SU-DHL-6 (cell line): ENCODE measurements around the gene BANK1.

Experiments used
- H2AFZ ChIP-seq: fragments of 200-600 bp; sonication (generic); 2 replicates; pipeline ENCODE4 v1.6.1; 2014; ENCODE audit warnings: low read depth, mild to moderate bottlenecking, moderate library complexity, mixed read lengths, antibody characterized with exemption, low read length; ENCODE audit not compliant: severe bottlenecking
- H3F3A ChIP-seq: fragments of 200-600 bp; shearing (Covaris generic); 2 replicates; pipeline ENCODE4 v1.6.0; 2016; ENCODE audit warnings: antibody characterized with exemption, mild to moderate bottlenecking; ENCODE audit not compliant: insufficient read depth
- H3K27ac ChIP-seq: fragments of 200-600 bp; sonication (generic); 2 replicates; pipeline ENCODE4 v1.5.1; 2016; ENCODE audit warnings: low read depth, mild to moderate bottlenecking, low read length, moderate library complexity, mixed read lengths
- H3K27me3 ChIP-seq: fragments of 200-600 bp; sonication (generic), shearing (Covaris generic); 2 replicates; pipeline ENCODE4 v1.6.0; 2014; ENCODE audit warnings: mild to moderate bottlenecking, low read length
- H3K36me3 ChIP-seq: fragments of 200-600 bp; sonication (generic); 2 replicates; pipeline ENCODE4 v1.6.1; 2014; ENCODE audit warnings: mild to moderate bottlenecking, low read length, mixed read lengths
- H3K4me2 ChIP-seq: fragments of 300-600, 200-600 bp; shearing (Covaris generic), sonication (generic); 2 replicates; pipeline ENCODE4 v1.6.0; 2014; ENCODE audit warnings: low read length, low read depth, mild to moderate bottlenecking; ENCODE audit not compliant: poor library complexity, severe bottlenecking
- H3K4me3 ChIP-seq: fragments of 200-600 bp; sonication (generic); 2 replicates; pipeline ENCODE4 v1.5.1; 2014; ENCODE audit warnings: antibody characterized with exemption, low read length, mild to moderate bottlenecking, mixed read lengths; ENCODE audit not compliant: insufficient read depth, poor library complexity, severe bottlenecking
- H3K79me2 ChIP-seq: fragments of 200-600 bp; sonication (generic); 2 replicates; pipeline ENCODE4 v1.6.1; 2014; ENCODE audit warnings: mild to moderate bottlenecking, low read length, moderate library complexity; ENCODE audit not compliant: insufficient read depth
- H3K9ac ChIP-seq: fragments of 200-600 bp; sonication (generic); 2 replicates; pipeline ENCODE4 v1.7.0; 2014; ENCODE audit warnings: mild to moderate bottlenecking, low read length
- H3K9me2 ChIP-seq: fragments of 200-600 bp; sonication (generic); replicated peaks from 2 replicates; pipeline ENCODE4 v1.6.1; 2014; ENCODE audit warnings: low read length; ENCODE audit not compliant: insufficient read depth
- H3K9me3 ChIP-seq: fragments of 200-600 bp; sonication (generic); 2 replicates; pipeline ENCODE4 v1.6.1; 2014; ENCODE audit warnings: low read length, mixed read lengths; ENCODE audit not compliant: insufficient read depth
- H4K20me1 ChIP-seq: fragments of 200-600 bp; sonication (generic); 2 replicates; pipeline ENCODE4 v1.6.1; 2014; ENCODE audit warnings: low read depth, mild to moderate bottlenecking, antibody characterized with exemption, low read length, moderate library complexity, mixed read lengths
- CTCF ChIP-seq: fragments of 200-600 bp; sonication (generic); IDR thresholded peaks from one replicate; pipeline ENCODE4 v1.5.1; 2017; ENCODE audit warnings: antibody characterized with exemption, mild to moderate bottlenecking, low read length, moderate library complexity; ENCODE audit not compliant: insufficient read depth, poor library complexity, severe bottlenecking
- EZH2phosphoT487 ChIP-seq: fragments of 200-600 bp; sonication (generic), shearing (Covaris generic); conservative IDR thresholded peaks from 2 replicates; pipeline ENCODE4 v1.6.1; 2018; ENCODE audit warnings: mild to moderate bottlenecking, antibody characterized with exemption, low read length, moderate library complexity, mixed read lengths

BANK1 gene

GRCh38 chr4:101993842-101994775, 203.6 kb downstream of the BANK1 start:
- H3K79me2 ChIP-seq = no peaks in the 10 kb centered on the region
- no peak overlapping the region for H3K4me3 ChIP-seq
- no peaks in the 10 kb centered on the region for H3K9me2 ChIP-seq

GRCh38 chr4:102007959-102008425, 217.5 kb downstream of the BANK1 start:
- H3K4me2 ChIP-seq = no peak overlapping the region
- H3K27ac ChIP-seq = no peak overlapping the region
- no peaks in the 10 kb centered on the region for H3K9me3 ChIP-seq
- H3K4me3 ChIP-seq = no peak overlapping the region
- no peaks in the 10 kb centered on the region for H3K36me3 ChIP-seq
- no peaks in the 10 kb centered on the region for H4K20me1 ChIP-seq
- TF ChIP-seq CTCF (no peak), EZH2phosphoT487 (no peak)
- no peak overlapping the region for H2AFZ ChIP-seq
- H3K27me3 ChIP-seq = no peaks in the 10 kb centered on the region
- H3K9me2 ChIP-seq = no peaks in the 10 kb centered on the region
- no peaks in the 10 kb centered on the region for H3K79me2 ChIP-seq
- no peaks in the 10 kb centered on the region for H3F3A ChIP-seq
- no peak overlapping the region for H3K9ac ChIP-seq

More at GRCh38 chr4:101993842-101994775, 203.6 kb downstream of the BANK1 start:
- Histone ChIP-seq H3F3A (no peaks in the 10 kb centered on the region), H3K27me3 (no peaks in the 10 kb centered on the region), H3K4me2 (no peak overlapping the region), H3K9me3 (no peaks in the 10 kb centered on the region), H3K9ac (no peak overlapping the region), H4K20me1 (no peaks in the 10 kb centered on the region), H3K36me3 (no peaks in the 10 kb centered on the region), H3K27ac (no peak overlapping the region), H2AFZ (no peak overlapping the region)
- TF ChIP-seq EZH2phosphoT487 = no peak
- TF ChIP-seq CTCF = no peak

- Histone ChIP-seq H3K9me2 (no peaks in the 10 kb centered on the region), H4K20me1 (no peaks in the 10 kb centered on the region), H3K36me3 (no peaks in the 10 kb centered on the region), H3F3A (no peaks in the 10 kb centered on the region), H3K9ac (no peak overlapping the region), H3K27ac (no peak overlapping the region), H3K4me3 (no peak overlapping the region), H3K79me2 (no peaks in the 10 kb centered on the region), H3K4me2 (no peak overlapping the region), H3K27me3 (no peaks in the 10 kb centered on the region), H2AFZ (no peak overlapping the region), H3K9me3 (no peaks in the 10 kb centered on the region)
- TF ChIP-seq CTCF (no peak), EZH2phosphoT487 (no peak)
Measured at GRCh38 chr4:102008711-102009110, 218.2 kb downstream of the BANK1 start.
